ENCODE data around the gene SYTL1. TPM values are rescaled to one million over a fixed set of nuclear protein-coding genes. Genes with fewer than 3 reads are reported as not detected.
A peak's percentile ranks its signal among the peaks of the same experiment; 100 is the strongest.

The SYTL1 gene
- total and polyA plus RNA-seq, 9 of the 15 experiments (the other 6 are each of a cell fraction or from before 2014, with no cell fraction given) = 0.04 to 9.3 (median 1.7) TPM

- TF ChIP-seq, protein P1, sequence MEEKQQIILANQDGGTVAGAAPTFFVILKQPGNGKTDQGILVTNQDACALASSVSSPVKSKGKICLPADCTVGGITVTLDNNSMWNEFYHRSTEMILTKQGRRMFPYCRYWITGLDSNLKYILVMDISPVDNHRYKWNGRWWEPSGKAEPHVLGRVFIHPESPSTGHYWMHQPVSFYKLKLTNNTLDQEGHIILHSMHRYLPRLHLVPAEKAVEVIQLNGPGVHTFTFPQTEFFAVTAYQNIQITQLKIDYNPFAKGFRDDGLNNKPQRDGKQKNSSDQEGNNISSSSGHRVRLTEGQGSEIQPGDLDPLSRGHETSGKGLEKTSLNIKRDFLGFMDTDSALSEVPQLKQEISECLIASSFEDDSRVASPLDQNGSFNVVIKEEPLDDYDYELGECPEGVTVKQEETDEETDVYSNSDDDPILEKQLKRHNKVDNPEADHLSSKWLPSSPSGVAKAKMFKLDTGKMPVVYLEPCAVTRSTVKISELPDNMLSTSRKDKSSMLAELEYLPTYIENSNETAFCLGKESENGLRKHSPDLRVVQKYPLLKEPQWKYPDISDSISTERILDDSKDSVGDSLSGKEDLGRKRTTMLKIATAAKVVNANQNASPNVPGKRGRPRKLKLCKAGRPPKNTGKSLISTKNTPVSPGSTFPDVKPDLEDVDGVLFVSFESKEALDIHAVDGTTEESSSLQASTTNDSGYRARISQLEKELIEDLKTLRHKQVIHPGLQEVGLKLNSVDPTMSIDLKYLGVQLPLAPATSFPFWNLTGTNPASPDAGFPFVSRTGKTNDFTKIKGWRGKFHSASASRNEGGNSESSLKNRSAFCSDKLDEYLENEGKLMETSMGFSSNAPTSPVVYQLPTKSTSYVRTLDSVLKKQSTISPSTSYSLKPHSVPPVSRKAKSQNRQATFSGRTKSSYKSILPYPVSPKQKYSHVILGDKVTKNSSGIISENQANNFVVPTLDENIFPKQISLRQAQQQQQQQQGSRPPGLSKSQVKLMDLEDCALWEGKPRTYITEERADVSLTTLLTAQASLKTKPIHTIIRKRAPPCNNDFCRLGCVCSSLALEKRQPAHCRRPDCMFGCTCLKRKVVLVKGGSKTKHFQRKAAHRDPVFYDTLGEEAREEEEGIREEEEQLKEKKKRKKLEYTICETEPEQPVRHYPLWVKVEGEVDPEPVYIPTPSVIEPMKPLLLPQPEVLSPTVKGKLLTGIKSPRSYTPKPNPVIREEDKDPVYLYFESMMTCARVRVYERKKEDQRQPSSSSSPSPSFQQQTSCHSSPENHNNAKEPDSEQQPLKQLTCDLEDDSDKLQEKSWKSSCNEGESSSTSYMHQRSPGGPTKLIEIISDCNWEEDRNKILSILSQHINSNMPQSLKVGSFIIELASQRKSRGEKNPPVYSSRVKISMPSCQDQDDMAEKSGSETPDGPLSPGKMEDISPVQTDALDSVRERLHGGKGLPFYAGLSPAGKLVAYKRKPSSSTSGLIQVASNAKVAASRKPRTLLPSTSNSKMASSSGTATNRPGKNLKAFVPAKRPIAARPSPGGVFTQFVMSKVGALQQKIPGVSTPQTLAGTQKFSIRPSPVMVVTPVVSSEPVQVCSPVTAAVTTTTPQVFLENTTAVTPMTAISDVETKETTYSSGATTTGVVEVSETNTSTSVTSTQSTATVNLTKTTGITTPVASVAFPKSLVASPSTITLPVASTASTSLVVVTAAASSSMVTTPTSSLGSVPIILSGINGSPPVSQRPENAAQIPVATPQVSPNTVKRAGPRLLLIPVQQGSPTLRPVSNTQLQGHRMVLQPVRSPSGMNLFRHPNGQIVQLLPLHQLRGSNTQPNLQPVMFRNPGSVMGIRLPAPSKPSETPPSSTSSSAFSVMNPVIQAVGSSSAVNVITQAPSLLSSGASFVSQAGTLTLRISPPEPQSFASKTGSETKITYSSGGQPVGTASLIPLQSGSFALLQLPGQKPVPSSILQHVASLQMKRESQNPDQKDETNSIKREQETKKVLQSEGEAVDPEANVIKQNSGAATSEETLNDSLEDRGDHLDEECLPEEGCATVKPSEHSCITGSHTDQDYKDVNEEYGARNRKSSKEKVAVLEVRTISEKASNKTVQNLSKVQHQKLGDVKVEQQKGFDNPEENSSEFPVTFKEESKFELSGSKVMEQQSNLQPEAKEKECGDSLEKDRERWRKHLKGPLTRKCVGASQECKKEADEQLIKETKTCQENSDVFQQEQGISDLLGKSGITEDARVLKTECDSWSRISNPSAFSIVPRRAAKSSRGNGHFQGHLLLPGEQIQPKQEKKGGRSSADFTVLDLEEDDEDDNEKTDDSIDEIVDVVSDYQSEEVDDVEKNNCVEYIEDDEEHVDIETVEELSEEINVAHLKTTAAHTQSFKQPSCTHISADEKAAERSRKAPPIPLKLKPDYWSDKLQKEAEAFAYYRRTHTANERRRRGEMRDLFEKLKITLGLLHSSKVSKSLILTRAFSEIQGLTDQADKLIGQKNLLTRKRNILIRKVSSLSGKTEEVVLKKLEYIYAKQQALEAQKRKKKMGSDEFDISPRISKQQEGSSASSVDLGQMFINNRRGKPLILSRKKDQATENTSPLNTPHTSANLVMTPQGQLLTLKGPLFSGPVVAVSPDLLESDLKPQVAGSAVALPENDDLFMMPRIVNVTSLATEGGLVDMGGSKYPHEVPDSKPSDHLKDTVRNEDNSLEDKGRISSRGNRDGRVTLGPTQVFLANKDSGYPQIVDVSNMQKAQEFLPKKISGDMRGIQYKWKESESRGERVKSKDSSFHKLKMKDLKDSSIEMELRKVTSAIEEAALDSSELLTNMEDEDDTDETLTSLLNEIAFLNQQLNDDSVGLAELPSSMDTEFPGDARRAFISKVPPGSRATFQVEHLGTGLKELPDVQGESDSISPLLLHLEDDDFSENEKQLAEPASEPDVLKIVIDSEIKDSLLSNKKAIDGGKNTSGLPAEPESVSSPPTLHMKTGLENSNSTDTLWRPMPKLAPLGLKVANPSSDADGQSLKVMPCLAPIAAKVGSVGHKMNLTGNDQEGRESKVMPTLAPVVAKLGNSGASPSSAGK (IDR thresholded peaks at IDR 0.05) = no peak
- no peak for TF ChIP-seq THRAP3 (IDR thresholded peaks at IDR 0.05; ENCODE audit: borderline replicate concordance)
- TF ChIP-seq KAT8 (IDR thresholded peaks at IDR 0.05; ENCODE audit: low read depth) = no peak
- no peak for TF ChIP-seq NFYB (IDR thresholded peaks at IDR 0.05; ENCODE audit: extremely low read depth, insufficient read length)
- TF ChIP-seq BDP1 (IDR thresholded peaks at IDR 0.05; ENCODE audit: insufficient read depth, insufficient read length) = no peak
- 0 out of 2 replicates have a peak, but pooled peaks have one; percentile 42 for TF ChIP-seq TCF7 (IDR thresholded peaks at IDR 0.05; ENCODE audit: borderline replicate concordance)
- TF ChIP-seq ZNF232 (CRISPR knock-in tag; IDR thresholded peaks at IDR 0.05) = no peak
- no peak for TF ChIP-seq ZC3H4 (CRISPR knock-in tag; IDR thresholded peaks at IDR 0.05; ENCODE audit: borderline replicate concordance)
- no peak for TF ChIP-seq MIER1 (IDR thresholded peaks at IDR 0.05; ENCODE audit: low read depth)
- no peak for TF ChIP-seq MAFG (tag; conservative IDR thresholded peaks at IDR 0.05)
- no peak for TF ChIP-seq ZC3H8 (IDR thresholded peaks at IDR 0.05)
- TF ChIP-seq ZBTB12 (CRISPR knock-in tag; IDR thresholded peaks at IDR 0.05) = no peak
- TF ChIP-seq BRF1 (IDR thresholded peaks at IDR 0.05; ENCODE audit: borderline replicate concordance, extremely low read depth, insufficient read length) = no peak
- no peak for TF ChIP-seq ZNF347 (CRISPR knock-in tag; IDR thresholded peaks at IDR 0.05; ENCODE audit: low read depth)
- TF ChIP-seq PHF20 (IDR thresholded peaks at IDR 0.05; ENCODE audit: partially characterized antibody) = no peak
- no peak for TF ChIP-seq ZNF274 (IDR thresholded peaks at IDR 0.05; ENCODE audit: borderline replicate concordance, low read depth, low read length)
- no peak for TF ChIP-seq MAFF (IDR thresholded peaks at IDR 0.05; ENCODE audit: low read length)
- TF ChIP-seq ZNF239 (CRISPR knock-in tag; IDR thresholded peaks at IDR 0.05) = no peak
Measured at GRCh38 chr1:27366411-27367159, 24.8 kb downstream of the SYTL1 start, which contains the start of gene MAP3K6 (continued).

Measured in K562 (cell line).